Measurements from ENCODE around the gene UBE2O.

UBE2O gene

GRCh38 chr17:76468634-76469010, 15.7 kb upstream of the UBE2O start:
- DNase-seq (ENCODE audit: low read depth, low spot score): no peak
- no peak overlapping the region for H3K27ac ChIP-seq

DNA sequence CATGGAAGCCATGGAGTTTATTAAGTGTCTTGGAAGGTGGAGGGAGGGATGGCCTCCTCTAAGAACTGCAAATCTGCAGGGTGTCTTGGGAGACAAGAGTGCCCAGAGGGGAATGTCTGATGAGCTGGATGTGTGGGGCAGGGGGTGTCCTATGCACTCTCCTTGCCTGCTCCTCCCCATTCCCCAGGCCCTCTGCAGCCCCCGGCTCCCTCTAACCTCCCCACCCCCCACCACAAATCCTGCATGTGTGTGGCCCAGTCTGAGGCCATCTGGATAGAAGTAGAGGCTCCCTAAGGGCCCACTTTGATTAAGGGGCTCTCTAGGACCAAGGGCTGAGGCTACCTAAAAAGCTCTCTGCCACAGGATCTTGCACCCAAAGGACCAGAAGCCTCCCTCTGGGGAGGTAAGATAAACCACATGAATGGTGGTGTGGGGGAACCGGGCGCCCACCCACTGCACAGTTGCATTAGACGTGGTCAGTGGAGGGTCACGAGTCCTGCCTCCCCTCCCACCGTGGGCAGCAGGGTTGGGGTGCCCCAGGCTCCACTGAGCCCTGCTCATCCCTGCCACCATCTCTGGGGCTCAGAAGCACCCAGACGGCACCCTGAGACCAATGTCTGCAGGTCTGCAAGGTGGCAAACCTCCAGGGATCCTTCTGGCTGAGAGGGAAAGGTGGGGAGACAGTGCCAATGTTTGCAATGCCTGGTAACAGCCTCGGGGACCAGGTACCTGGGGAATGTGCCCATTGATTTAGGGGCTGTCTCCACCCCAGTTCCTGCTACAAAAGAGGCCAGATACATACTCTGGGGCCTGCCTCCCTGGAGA, 15.1 kb upstream of the UBE2O start:
- DNase-seq (ENCODE audit: low read depth, low spot score): no peak
- no peak overlapping the region for H3K27ac ChIP-seq

GRCh38 chr17:76467366-76467765, 14.4 kb upstream of the UBE2O start, which contains the start of gene AANAT:
Gene AANAT, plus strand, starts transcription at chr17:76467603. Its CDS starts 1,144 bp downstream, at chr17:76468747.
- no peak for DNase-seq (ENCODE audit: low read depth, low spot score)
- H3K27ac ChIP-seq: no peak within 1 kb of the TSS

DNA sequence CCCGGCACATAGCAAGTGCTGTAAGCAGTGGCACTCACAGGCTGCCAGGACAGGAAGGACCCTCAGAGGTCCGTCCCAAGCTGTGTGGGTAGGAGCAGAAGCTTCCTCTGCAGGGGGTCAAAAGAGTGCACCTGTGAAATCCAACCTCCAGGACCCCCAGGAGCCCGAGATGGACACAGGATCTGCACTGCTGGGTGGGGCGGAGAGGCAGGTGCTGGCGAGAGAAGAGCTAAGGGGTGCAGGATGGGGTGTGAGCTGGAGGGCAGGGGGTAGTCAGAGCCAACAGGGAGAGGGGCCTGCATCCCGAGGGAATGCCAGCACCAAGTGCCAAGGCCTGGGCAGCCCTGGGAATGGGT, 13.8 kb upstream of the UBE2O start:
- H3K27ac ChIP-seq: no peak overlapping the region
- no peak for DNase-seq (ENCODE audit: low read depth, low spot score)

- no peak overlapping the region for H3K27ac ChIP-seq
- no peak for DNase-seq (ENCODE audit: low read depth, low spot score)
Measured at GRCh38 chr17:76462556-76463290, 9.8 kb upstream of the UBE2O start.

GRCh38 chr17:76461765-76462555, 9.0 kb upstream of the UBE2O start:
- H3K27ac ChIP-seq: no peak overlapping the region
- no peak for DNase-seq (ENCODE audit: low read depth, low spot score)

DNA sequence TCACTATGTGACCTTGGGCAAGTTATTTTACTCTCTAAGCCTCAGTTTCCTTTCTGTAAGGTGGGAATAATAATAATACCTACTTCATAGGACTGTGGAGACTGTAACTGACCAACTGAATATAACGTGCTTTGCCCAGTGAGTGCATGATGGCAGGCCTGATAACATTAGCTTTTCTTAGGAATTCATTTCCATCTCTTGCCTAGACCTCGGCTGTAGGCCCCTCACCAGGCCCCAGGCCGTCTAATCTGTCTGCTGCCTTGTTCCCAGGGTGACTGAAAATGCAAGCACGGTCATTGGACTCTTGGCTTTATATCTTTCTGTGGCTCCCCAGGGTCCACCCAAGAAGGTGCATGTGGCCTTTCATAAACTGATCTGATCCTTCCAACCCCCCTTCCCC, 6.7 kb upstream of the UBE2O start:
- DNase-seq (ENCODE audit: low read depth, low spot score): no peak
- H3K27ac ChIP-seq: no peak overlapping the region

DNA sequence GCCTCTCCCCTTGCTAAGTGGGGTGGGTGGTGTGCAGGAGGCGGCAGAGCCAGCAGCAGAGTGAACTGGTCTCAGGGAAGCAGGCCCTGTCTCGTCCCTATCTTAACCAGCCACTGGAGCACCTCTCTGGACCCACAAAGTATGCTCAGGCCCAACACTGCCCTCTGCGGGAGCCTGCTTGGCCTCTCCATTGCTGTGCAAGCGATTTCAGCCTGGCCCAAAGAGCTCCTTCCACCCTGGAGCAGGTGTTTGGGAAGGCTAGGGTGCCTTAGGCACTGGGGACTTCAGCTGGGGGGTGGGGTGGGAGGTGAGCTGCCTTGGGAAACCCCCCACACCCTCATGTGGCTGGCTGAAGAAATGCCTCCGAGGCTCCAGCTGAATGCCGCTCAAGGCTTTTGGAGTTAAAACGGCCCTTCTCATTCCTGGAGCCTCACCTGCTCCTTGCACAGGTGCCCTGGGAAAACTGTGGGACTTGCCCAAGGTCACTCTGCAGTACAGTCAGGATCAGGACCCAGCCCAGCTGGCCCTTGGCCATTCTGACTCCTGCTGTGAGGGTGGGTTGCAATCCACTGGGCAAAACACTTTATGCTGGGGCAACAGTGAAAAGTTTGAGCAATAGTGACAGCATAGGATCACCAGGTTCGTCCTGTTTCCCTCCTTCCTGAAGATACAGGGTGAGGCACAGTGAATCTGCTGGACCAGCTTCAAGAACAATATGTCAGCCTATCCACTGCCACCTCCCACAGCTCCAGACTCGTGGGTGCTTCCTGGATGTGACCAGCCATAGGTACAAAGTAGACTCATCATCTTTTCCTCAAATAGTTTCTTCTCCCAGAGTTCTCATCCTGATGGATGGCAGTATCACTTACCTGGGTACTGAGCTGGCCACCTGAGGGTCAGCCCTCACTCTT, 5.9 kb upstream of the UBE2O start:
- no peak for DNase-seq (ENCODE audit: low read depth, low spot score)
- no peak overlapping the region for H3K27ac ChIP-seq

- H3K27ac ChIP-seq: no peak overlapping the region
- DNase-seq (ENCODE audit: low read depth, low spot score): no peak
Measured at GRCh38 chr17:76453431-76453743, 435 bp upstream of the UBE2O start.

DNA sequence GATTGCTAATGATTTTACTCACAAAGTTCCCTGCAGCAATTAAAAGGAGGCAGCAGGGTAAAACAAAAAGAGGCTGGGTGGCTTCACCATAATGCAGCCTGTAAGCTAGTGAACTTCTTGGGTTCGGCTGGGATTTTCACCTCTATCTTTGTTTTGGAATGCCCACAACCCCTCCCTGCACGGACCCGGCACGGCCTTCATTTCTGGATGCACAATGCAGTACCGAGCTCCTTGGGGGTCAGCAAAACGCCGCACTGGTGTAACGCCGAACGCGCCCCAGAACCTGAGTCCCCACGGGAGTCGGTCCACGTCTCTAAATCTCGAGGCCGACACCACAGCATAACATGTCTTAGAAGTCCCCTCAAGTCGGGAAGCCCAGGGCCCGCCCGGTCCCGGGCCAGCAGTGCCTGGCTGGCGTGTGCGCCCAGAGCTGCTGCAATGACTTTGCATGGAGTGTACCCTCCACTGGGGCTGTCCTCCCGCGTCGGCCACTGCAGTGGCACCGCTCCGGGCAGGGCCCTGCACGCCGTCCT, 759 bp downstream of the UBE2O start:
- no peak overlapping the region for H3K27ac ChIP-seq
- no peak for DNase-seq (ENCODE audit: low read depth, low spot score)

GRCh38 chr17:76451506-76451905, 1.4 kb downstream of the UBE2O start:
- DNase-seq (ENCODE audit: low read depth, low spot score): no peak
- H3K27ac ChIP-seq: no peak overlapping the region

- no peak overlapping the region for H3K27ac ChIP-seq
- no peak for DNase-seq (ENCODE audit: low read depth, low spot score)
Measured at GRCh38 chr17:76449126-76449525, 3.8 kb downstream of the UBE2O start.

- DNase-seq (ENCODE audit: low read depth, low spot score): no peak
- H3K27ac ChIP-seq: no peak overlapping the region
Measured at GRCh38 chr17:76447931-76448652, 4.9 kb downstream of the UBE2O start.

DNA sequence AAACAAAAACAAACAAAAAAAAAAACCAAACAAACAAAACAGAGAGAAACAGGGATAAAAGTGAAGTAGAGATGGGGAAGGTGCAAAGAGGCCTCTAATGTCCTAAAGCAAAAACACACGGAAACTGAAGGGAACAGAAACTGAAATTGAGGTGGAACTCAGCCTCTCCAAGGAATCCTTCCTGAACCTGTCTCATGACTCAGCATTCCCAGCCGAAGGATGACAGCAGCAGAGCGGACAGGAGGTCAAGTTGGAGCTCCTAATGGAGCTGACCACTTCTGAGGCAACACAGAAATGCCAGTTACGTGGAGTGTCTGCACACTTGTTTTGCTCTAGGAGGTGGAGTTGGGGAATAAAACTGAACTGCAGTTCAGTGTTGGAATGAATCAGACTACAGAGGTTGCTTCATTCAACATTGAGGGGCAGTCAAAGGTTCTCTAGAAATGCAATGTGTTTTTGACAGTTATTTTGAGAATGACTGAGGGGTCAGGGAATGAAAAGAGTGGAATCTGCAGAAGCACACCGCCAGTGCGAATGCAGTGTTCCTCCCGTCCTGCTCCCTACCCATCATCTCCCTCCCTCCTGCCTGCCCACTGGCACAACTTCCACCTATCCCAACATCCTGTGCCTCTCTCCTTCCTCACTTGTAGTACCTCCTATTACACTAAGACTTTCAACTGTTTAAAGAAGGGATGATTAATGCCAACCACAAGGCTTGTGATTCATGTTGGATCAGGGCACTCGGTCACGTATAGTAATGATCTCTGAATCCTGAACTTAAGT, 6.3 kb downstream of the UBE2O start:
- peak; percentile 81 for DNase-seq (ENCODE audit: low read depth, low spot score)
- H3K27ac ChIP-seq: peak overlapping the region; percentile 65

GRCh38 chr17:76445697-76446448, 7.1 kb downstream of the UBE2O start:
- DNase-seq (ENCODE audit: low read depth, low spot score): no peak
- peak overlapping the region; percentile 65 for H3K27ac ChIP-seq

GRCh38 chr17:76444518-76445311, 8.2 kb downstream of the UBE2O start:
- no peak overlapping the region for H3K27ac ChIP-seq
- DNase-seq (ENCODE audit: low read depth, low spot score): no peak

Data from epithelial cell of prostate (primary cell).